Measurements from ENCODE around the gene CENPVL3.

GRCh38 chrX:51608766-51609165 is 9.9 kb downstream of the CENPVL3 start:
- no peak for TF ChIP-seq POLR2AphosphoS5 (IDR thresholded peaks at IDR 0.05)
- TF ChIP-seq, protein P1, sequence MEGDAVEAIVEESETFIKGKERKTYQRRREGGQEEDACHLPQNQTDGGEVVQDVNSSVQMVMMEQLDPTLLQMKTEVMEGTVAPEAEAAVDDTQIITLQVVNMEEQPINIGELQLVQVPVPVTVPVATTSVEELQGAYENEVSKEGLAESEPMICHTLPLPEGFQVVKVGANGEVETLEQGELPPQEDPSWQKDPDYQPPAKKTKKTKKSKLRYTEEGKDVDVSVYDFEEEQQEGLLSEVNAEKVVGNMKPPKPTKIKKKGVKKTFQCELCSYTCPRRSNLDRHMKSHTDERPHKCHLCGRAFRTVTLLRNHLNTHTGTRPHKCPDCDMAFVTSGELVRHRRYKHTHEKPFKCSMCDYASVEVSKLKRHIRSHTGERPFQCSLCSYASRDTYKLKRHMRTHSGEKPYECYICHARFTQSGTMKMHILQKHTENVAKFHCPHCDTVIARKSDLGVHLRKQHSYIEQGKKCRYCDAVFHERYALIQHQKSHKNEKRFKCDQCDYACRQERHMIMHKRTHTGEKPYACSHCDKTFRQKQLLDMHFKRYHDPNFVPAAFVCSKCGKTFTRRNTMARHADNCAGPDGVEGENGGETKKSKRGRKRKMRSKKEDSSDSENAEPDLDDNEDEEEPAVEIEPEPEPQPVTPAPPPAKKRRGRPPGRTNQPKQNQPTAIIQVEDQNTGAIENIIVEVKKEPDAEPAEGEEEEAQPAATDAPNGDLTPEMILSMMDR (IDR thresholded peaks at IDR 0.05; ENCODE audit: poor library complexity, severe bottlenecking) = no peak
- TF ChIP-seq REST (IDR thresholded peaks at IDR 0.05; ENCODE audit: borderline replicate concordance) = no peak
- no peak for TF ChIP-seq EP300 (conservative IDR thresholded peaks at IDR 0.05; ENCODE audit: poor library complexity, severe bottlenecking)
- TF ChIP-seq EZH2 (IDR thresholded peaks at IDR 0.05; ENCODE audit: borderline replicate concordance, insufficient read depth, low read length, poor library complexity, severe bottlenecking) = no peak
- TF ChIP-seq RAD21 (conservative IDR thresholded peaks at IDR 0.05) = no peak
- TF ChIP-seq TAF1 (IDR thresholded peaks at IDR 0.05; ENCODE audit: low read depth) = no peak
- no peak for TF ChIP-seq SMC3 (conservative IDR thresholded peaks at IDR 0.05; ENCODE audit: poor library complexity)
